ENCODE results near the gene TMEM164. TPM values are rescaled to one million over a fixed set of nuclear protein-coding genes. Genes with fewer than 3 reads are reported as not detected.

Gene TMEM164
- total RNA-seq, 2 donors from 2014 or later, result 45.5 to 445 TPM

GRCh38 chrX:110135618-110136017 lies 132.7 kb downstream of the TMEM164 start:
- 94% methylated on average over 1 of the region's 1 CpG for WGBS
- intact Hi-C loops (cut with DNase I), result no loop called here
- H3K27ac ChIP-seq, result no peak overlapping the region
- H3K36me3 ChIP-seq, result no peaks in the 10 kb centered on the region
- H3K27me3 ChIP-seq (replicated peaks; ENCODE audit: insufficient read depth), result no peaks in the 10 kb centered on the region
- no peak for DNase-seq (ENCODE audit: low spot score)
- TF ChIP-seq POLR2A (IDR thresholded peaks at IDR 0.05) (no peak), POLR2AphosphoS5 (IDR thresholded peaks at IDR 0.05) (no peak)
- TF ChIP-seq, protein P1, sequence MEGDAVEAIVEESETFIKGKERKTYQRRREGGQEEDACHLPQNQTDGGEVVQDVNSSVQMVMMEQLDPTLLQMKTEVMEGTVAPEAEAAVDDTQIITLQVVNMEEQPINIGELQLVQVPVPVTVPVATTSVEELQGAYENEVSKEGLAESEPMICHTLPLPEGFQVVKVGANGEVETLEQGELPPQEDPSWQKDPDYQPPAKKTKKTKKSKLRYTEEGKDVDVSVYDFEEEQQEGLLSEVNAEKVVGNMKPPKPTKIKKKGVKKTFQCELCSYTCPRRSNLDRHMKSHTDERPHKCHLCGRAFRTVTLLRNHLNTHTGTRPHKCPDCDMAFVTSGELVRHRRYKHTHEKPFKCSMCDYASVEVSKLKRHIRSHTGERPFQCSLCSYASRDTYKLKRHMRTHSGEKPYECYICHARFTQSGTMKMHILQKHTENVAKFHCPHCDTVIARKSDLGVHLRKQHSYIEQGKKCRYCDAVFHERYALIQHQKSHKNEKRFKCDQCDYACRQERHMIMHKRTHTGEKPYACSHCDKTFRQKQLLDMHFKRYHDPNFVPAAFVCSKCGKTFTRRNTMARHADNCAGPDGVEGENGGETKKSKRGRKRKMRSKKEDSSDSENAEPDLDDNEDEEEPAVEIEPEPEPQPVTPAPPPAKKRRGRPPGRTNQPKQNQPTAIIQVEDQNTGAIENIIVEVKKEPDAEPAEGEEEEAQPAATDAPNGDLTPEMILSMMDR (IDR thresholded peaks at IDR 0.05), result no peak
- no peaks in the 10 kb centered on the region for H3K4me1 ChIP-seq (replicated peaks)
- H3K9me3 ChIP-seq, result no peaks in the 10 kb centered on the region
- no peak overlapping the region for H3K4me3 ChIP-seq

DNA sequence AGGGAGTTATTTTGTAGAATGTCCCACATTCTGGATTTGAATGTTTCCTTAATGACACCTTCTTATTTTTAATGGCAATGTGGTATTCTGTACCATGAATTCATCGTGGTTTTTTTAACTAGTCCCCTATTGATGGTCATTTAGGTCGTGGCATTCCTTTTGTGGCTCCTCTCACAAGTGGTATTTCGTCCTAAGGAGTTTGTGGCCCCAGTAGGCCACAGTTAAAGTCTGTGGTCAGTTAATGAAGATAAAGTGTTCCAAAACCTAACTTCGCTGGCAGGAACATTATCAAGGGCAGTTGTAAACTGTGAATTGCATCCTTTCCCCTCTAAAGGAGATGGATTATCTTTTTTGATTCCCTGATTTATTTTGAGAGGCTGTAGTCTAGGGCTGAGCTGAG lies 133.2 kb downstream of the TMEM164 start:
- Histone ChIP-seq H3K4me1 (replicated peaks) (no peaks in the 10 kb centered on the region), H3K27ac (no peak overlapping the region), H3K4me3 (no peak overlapping the region), H3K9me3 (no peaks in the 10 kb centered on the region), H3K36me3 (no peaks in the 10 kb centered on the region), H3K27me3 (replicated peaks; ENCODE audit: insufficient read depth) (no peaks in the 10 kb centered on the region)
- 97% methylated on average over 4 of the region's 4 CpGs for WGBS
- no peak for DNase-seq (ENCODE audit: low spot score)
- intact Hi-C loops (cut with DNase I), result no loop called here
- no peak for TF ChIP-seq POLR2A (IDR thresholded peaks at IDR 0.05)
- no peak for TF ChIP-seq POLR2AphosphoS5 (IDR thresholded peaks at IDR 0.05)
- TF ChIP-seq, protein P1 (IDR thresholded peaks at IDR 0.05), result no peak

- WGBS, result 91% methylated on average over 3 of the region's 3 CpGs
- intact Hi-C loops (cut with DNase I), result no loop called here
Observed at GRCh38 chrX:110138557-110138956, 135.6 kb downstream of the TMEM164 start.

DNA sequence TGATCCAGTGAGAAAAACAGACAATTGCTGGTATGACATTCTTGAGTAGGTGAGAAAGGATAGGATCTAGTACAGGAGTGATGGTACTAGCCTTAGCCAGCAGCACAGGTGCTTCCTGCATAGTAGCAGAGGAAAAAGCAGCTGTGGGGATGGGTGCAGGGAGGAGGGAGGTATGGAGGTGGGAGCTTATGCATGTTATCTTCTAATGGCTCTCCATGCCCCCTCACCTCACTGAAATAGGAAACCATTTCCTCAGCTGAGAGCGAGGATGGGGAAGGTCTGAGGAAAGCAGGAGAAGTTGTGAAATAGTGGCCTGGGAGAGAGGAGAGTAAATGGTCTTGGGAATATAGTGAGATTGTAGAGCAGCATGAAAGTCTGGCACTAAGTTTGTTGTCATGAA lies 136.3 kb downstream of the TMEM164 start:
- H3K4me1 ChIP-seq (replicated peaks), result no peaks in the 10 kb centered on the region
- H3K4me3 ChIP-seq, result no peak overlapping the region
- H3K9me3 ChIP-seq, result no peaks in the 10 kb centered on the region
- intact Hi-C loops (cut with DNase I), result no loop called here
- TF ChIP-seq, protein P1 (IDR thresholded peaks at IDR 0.05), result no peak
- no peak for TF ChIP-seq POLR2A (IDR thresholded peaks at IDR 0.05)
- no peak for TF ChIP-seq POLR2AphosphoS5 (IDR thresholded peaks at IDR 0.05)
- H3K36me3 ChIP-seq, result no peaks in the 10 kb centered on the region
- H3K27ac ChIP-seq, result no peak overlapping the region
- H3K27me3 ChIP-seq (replicated peaks; ENCODE audit: insufficient read depth), result no peaks in the 10 kb centered on the region
- DNase-seq (ENCODE audit: low spot score), result no peak
- 93% methylated on average over 1 of the region's 1 CpG for WGBS

More at GRCh38 chrX:110138557-110138956, 135.6 kb downstream of the TMEM164 start:
- no peaks in the 10 kb centered on the region for H3K9me3 ChIP-seq
- H3K36me3 ChIP-seq, result no peaks in the 10 kb centered on the region
- H3K4me3 ChIP-seq, result no peak overlapping the region
- DNase-seq (ENCODE audit: low spot score), result no peak
- no peak overlapping the region for H3K27ac ChIP-seq
- H3K27me3 ChIP-seq (replicated peaks; ENCODE audit: insufficient read depth), result no peaks in the 10 kb centered on the region
- TF ChIP-seq, protein P1 (IDR thresholded peaks at IDR 0.05), result no peak
- TF ChIP-seq POLR2AphosphoS5 (IDR thresholded peaks at IDR 0.05) (no peak), POLR2A (IDR thresholded peaks at IDR 0.05) (no peak)
- no peaks in the 10 kb centered on the region for H3K4me1 ChIP-seq (replicated peaks)

- Histone ChIP-seq H3K36me3 (no peaks in the 10 kb centered on the region), H3K27me3 (replicated peaks; ENCODE audit: insufficient read depth) (no peaks in the 10 kb centered on the region), H3K4me3 (no peak overlapping the region), H3K9me3 (no peaks in the 10 kb centered on the region), H3K4me1 (replicated peaks) (no peaks in the 10 kb centered on the region), H3K27ac (no peak overlapping the region)
- intact Hi-C loops (cut with DNase I), result loop anchor here (10.0 kb wide), 1 partner anchor 227 kb away; no protein-coding TSS in a partner anchor
- WGBS, result 10% methylated on average over 5 of the region's 5 CpGs
- TF ChIP-seq POLR2A (IDR thresholded peaks at IDR 0.05) (no peak), POLR2AphosphoS5 (IDR thresholded peaks at IDR 0.05) (no peak)
- TF ChIP-seq, protein P1 (IDR thresholded peaks at IDR 0.05), result no peak
- peak; percentile 8 for DNase-seq (ENCODE audit: low spot score)
Observed at GRCh38 chrX:110142096-110142495, 139.2 kb downstream of the TMEM164 start.
